ENCODE measurements around the gene CNTN4. TPM values are rescaled to one million over a fixed set of nuclear protein-coding genes. Genes with fewer than 3 reads are reported as not detected.

CNTN4 gene
- total and polyA plus RNA-seq, 2 of the 8 experiments (the other 6 are each of a cell fraction or from before 2014, with no cell fraction given) = 0.41 to 2.2 TPM

GRCh38 chr3:2879023-2879422 is 780.4 kb downstream of the CNTN4 start (continued):
- no peak for TF ChIP-seq BRCA1 (IDR thresholded peaks at IDR 0.05; ENCODE audit: low read depth, low read length)
- no peak for TF ChIP-seq CREB1 (IDR thresholded peaks at IDR 0.05)
- TF ChIP-seq, protein P1, sequence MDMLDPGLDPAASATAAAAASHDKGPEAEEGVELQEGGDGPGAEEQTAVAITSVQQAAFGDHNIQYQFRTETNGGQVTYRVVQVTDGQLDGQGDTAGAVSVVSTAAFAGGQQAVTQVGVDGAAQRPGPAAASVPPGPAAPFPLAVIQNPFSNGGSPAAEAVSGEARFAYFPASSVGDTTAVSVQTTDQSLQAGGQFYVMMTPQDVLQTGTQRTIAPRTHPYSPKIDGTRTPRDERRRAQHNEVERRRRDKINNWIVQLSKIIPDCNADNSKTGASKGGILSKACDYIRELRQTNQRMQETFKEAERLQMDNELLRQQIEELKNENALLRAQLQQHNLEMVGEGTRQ (IDR thresholded peaks at IDR 0.05; ENCODE audit: low read length) = no peak
